Measurements from ENCODE around the gene TUBA3C. TPM values are rescaled to one million over a fixed set of nuclear protein-coding genes. Genes with fewer than 3 reads are reported as not detected.
"Not testable (repeated sequence)": the region's sequence is repeated elsewhere in the genome, so short reads cannot be mapped to it uniquely, and the experiment has no call there.

The TUBA3C gene
- total RNA-seq = not detected in 2 replicates
- polyA plus RNA-seq = not detected in 2 replicates
- not detected in 2 replicates for polyA plus RNA-seq (2012)
- polyA minus RNA-seq (ENCODE audit: low replicate concordance) = not detected in 2 replicates

DNA sequence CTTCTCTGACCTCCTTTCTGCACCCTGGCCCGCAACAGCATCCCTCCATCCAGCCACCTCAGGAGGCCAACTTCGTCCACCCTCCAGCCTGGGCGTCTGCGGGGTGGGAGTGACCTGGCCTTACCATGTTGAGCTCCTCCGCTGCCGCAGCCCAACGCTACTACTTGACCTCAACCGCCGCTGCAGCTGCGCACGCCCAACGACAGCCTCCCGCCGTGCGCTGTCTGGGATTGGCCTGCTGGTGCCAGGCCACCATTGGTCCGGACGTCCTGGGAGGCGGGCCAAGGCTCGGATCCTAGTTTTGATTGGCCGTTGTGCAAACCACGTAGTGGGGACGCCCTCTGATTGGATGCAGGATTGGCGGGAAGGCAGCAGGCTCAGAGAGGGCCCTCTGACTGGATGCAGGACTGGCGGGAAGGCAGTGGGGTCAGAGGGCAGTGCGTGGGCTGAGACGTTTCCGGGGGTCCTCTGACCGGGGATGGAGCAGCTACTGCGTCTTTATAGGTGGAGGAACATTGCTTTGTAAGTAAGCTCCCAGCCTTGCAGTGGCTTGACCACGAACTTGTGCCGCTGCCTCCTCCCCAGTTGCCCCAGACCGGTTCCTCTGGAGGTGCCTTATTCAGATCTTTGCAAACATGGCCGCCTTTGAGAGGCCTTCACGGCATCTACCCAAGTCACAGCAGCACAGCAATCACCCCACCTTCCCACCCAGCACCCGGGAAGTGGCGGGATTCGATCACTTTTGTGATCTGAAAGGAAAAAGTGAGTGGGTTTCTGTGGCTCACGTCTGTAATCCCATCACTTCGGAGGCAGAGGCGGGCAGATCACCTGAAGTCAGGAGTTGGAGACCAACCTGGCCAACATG is at the start of gene TUBA3C:
TUBA3C (minus strand) TSS at position 204 of the 865 bp plus-strand sequence; CDS start at position 127, 77 bp downstream.
- Histone ChIP-seq H3K36me3 (ENCODE audit: control insufficient read depth, insufficient read depth, low read length) (no peaks in the 10 kb centered on the region), H3K9me3 (ENCODE audit: control insufficient read depth, insufficient read depth, low read depth, low read length) (no peaks in the 10 kb centered on the region), H3K4me2 (ENCODE audit: extremely low read depth, insufficient read depth, low read length) (no peak within 1 kb of the TSS), H3K79me2 (ENCODE audit: control insufficient read depth, insufficient read depth, low read length) (no peaks in the 10 kb centered on the region), H3K27ac (ENCODE audit: insufficient read depth, low read length) (no peak within 1 kb of the TSS), H3K27me3 (ENCODE audit: control insufficient read depth, insufficient read depth, low read length) (no peaks in the 10 kb centered on the region), H2AFZ (ENCODE audit: low read length) (no peak within 1 kb of the TSS), H3K4me1 (ENCODE audit: control insufficient read depth, extremely low read depth, insufficient read depth, low read length) (no peaks in the 10 kb centered on the region), H3K4me3 (replicated peaks in 1 of 4; ENCODE audit: control extremely low read depth in 1 of 4, insufficient read depth in 1 of 4, low read depth in 3 of 4, low read length in 4 of 4) (no peak within 1 kb of the TSS), H4K20me1 (ENCODE audit: control insufficient read depth, extremely low read depth, insufficient read depth, low read length) (no peaks in the 10 kb centered on the region), H3K9ac (ENCODE audit: insufficient read depth, low read length) (no peak within 1 kb of the TSS)
- TF ChIP-seq CTCF (conservative IDR thresholded peaks at IDR 0.05 in 1 of 2, IDR thresholded peaks at IDR 0.05 in 1 of 2; ENCODE audit: low read depth in 1 of 2, low read length in 2 of 2) (no peak), EZH2 (IDR thresholded peaks at IDR 0.05; ENCODE audit: low read length, missing control alignments) (no peak)
- DNase-seq (ENCODE audit: low read depth in 2 of 2) = no peak

DNA sequence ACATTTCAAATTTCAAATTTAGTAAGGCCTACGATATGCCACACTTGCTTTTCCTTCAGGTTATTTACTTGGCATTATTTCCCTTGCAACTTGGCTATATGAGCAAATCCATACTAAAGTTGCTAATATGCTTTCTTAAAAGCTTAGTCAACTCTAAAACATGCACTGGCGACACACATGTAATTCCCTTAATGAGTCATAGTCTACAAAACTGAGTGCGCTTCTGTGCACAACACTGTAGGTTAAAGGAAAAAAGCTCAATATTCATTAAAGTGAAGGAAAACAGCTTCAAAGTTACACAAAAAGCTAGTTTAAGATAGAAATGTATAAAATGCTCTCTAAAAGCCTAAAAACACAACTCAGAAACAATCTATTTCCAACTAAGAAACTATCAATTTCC is 25.8 kb upstream of the TUBA3C start:
- not testable (repeated sequence) for H3K9ac ChIP-seq (ENCODE audit: insufficient read depth, low read length); H3K36me3 ChIP-seq (ENCODE audit: control insufficient read depth, insufficient read depth, low read length); DNase-seq (ENCODE audit: low read depth in 2 of 2); H3K27me3 ChIP-seq (ENCODE audit: control insufficient read depth, insufficient read depth, low read length); H3K79me2 ChIP-seq (ENCODE audit: control insufficient read depth, insufficient read depth, low read length); H4K20me1 ChIP-seq (ENCODE audit: control insufficient read depth, extremely low read depth, insufficient read depth, low read length); H3K4me2 ChIP-seq (ENCODE audit: extremely low read depth, insufficient read depth, low read length); H3K27ac ChIP-seq (ENCODE audit: insufficient read depth, low read length); H3K4me3 ChIP-seq (replicated peaks in 1 of 4; ENCODE audit: control extremely low read depth in 1 of 4, insufficient read depth in 1 of 4, low read depth in 3 of 4, low read length in 4 of 4); H3K4me1 ChIP-seq (ENCODE audit: control insufficient read depth, extremely low read depth, insufficient read depth, low read length); H2AFZ ChIP-seq (ENCODE audit: low read length); H3K9me3 ChIP-seq (ENCODE audit: control insufficient read depth, insufficient read depth, low read depth, low read length)

DNA sequence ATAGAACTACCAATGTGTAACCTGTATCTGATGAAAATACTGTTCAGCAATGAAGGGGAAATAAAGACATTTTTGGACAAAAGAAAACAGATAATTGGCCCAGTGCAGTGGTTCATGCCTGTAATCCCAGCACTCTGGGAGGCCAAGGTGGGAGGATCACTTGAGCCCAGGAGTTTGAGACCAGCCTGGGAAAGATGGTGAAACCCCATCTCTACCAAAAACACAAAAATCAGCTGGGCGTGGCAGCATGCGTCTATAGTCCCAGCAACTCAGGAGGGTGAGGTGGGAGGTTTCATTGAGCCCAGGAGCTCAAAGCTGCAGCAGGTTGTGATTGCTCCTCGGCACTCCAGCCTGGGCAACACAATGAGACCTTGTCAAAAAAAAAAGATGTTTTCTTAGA is 11.0 kb upstream of the TUBA3C start:
- not testable (repeated sequence) for H4K20me1 ChIP-seq (ENCODE audit: control insufficient read depth, extremely low read depth, insufficient read depth, low read length); H3K27me3 ChIP-seq (ENCODE audit: control insufficient read depth, insufficient read depth, low read length); H3K9ac ChIP-seq (ENCODE audit: insufficient read depth, low read length); H3K4me2 ChIP-seq (ENCODE audit: extremely low read depth, insufficient read depth, low read length); H3K9me3 ChIP-seq (ENCODE audit: control insufficient read depth, insufficient read depth, low read depth, low read length); H3K36me3 ChIP-seq (ENCODE audit: control insufficient read depth, insufficient read depth, low read length); DNase-seq (ENCODE audit: low read depth in 2 of 2); H3K4me3 ChIP-seq (replicated peaks in 1 of 4; ENCODE audit: control extremely low read depth in 1 of 4, insufficient read depth in 1 of 4, low read depth in 3 of 4, low read length in 4 of 4); H3K4me1 ChIP-seq (ENCODE audit: control insufficient read depth, extremely low read depth, insufficient read depth, low read length); H3K27ac ChIP-seq (ENCODE audit: insufficient read depth, low read length); H3K79me2 ChIP-seq (ENCODE audit: control insufficient read depth, insufficient read depth, low read length); H2AFZ ChIP-seq (ENCODE audit: low read length)

- H3K4me2 ChIP-seq (ENCODE audit: extremely low read depth, insufficient read depth, low read length); H4K20me1 ChIP-seq (ENCODE audit: control insufficient read depth, extremely low read depth, insufficient read depth, low read length); H2AFZ ChIP-seq (ENCODE audit: low read length); H3K9ac ChIP-seq (ENCODE audit: insufficient read depth, low read length); H3K9me3 ChIP-seq (ENCODE audit: control insufficient read depth, insufficient read depth, low read depth, low read length); H3K79me2 ChIP-seq (ENCODE audit: control insufficient read depth, insufficient read depth, low read length); H3K36me3 ChIP-seq (ENCODE audit: control insufficient read depth, insufficient read depth, low read length); H3K27ac ChIP-seq (ENCODE audit: insufficient read depth, low read length); DNase-seq (ENCODE audit: low read depth in 2 of 2); H3K4me3 ChIP-seq (replicated peaks in 1 of 4; ENCODE audit: control extremely low read depth in 1 of 4, insufficient read depth in 1 of 4, low read depth in 3 of 4, low read length in 4 of 4); H3K4me1 ChIP-seq (ENCODE audit: control insufficient read depth, extremely low read depth, insufficient read depth, low read length); H3K27me3 ChIP-seq (ENCODE audit: control insufficient read depth, insufficient read depth, low read length): not testable (repeated sequence)
These were observed 8.3 kb upstream of the TUBA3C start for GRCh38 chr13:19189911-19190310.

DNA sequence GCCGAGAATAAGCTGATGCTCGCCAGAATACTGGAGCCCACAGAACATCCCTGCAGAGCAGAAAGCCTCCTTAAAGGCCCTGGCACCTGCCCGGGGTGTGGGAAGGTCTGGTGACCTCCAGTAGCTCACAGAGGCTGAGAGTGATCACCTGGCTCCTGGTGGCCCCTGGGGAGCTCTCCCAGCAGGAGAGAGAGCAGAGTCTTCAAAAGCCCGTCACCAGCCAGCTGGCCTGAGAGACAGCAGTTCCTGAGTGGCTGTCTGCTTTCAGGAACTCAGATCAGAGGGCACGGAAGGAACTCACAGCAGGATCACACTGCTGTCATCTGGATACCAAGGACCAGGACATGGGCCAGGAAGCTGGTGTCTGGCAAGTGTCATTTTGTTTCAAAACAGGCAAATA is 7.7 kb upstream of the TUBA3C start:
- H3K4me3 ChIP-seq (replicated peaks in 1 of 4; ENCODE audit: control extremely low read depth in 1 of 4, insufficient read depth in 1 of 4, low read depth in 3 of 4, low read length in 4 of 4); H3K36me3 ChIP-seq (ENCODE audit: control insufficient read depth, insufficient read depth, low read length); H3K4me2 ChIP-seq (ENCODE audit: extremely low read depth, insufficient read depth, low read length); H4K20me1 ChIP-seq (ENCODE audit: control insufficient read depth, extremely low read depth, insufficient read depth, low read length); H3K9me3 ChIP-seq (ENCODE audit: control insufficient read depth, insufficient read depth, low read depth, low read length); H3K4me1 ChIP-seq (ENCODE audit: control insufficient read depth, extremely low read depth, insufficient read depth, low read length); H2AFZ ChIP-seq (ENCODE audit: low read length); H3K9ac ChIP-seq (ENCODE audit: insufficient read depth, low read length); DNase-seq (ENCODE audit: low read depth in 2 of 2); H3K27me3 ChIP-seq (ENCODE audit: control insufficient read depth, insufficient read depth, low read length); H3K27ac ChIP-seq (ENCODE audit: insufficient read depth, low read length); H3K79me2 ChIP-seq (ENCODE audit: control insufficient read depth, insufficient read depth, low read length): not testable (repeated sequence)
